Kidney (tissue), 14 donors: ENCODE results near the gene SFMBT2. TPM values are rescaled to one million over a fixed set of nuclear protein-coding genes. Genes with fewer than 3 reads are reported as not detected.

ENCODE experiments used
- DNase-seq, 5 donors: peaks; one replicate each; pipeline ENCODE4 v3.0.0-alpha.2; 2013 to 2020
- FAIRE-seq: peaks from 2 replicates; lab custom pipeline; 2012; peaks lifted over from hg19 to GRCh38; lab: Jason Lieb, UNC
- H3K27ac ChIP-seq, 2 donors: one replicate each; pipeline ENCODE4 v1.7.0; 2013; ENCODE audit warnings: low read depth in 2 of 2, low read length in 2 of 2, inconsistent platforms in 1 of 2
- H3K27me3 ChIP-seq: one replicate; pipeline ENCODE4 v1.7.1; 2013; ENCODE audit warnings: low read length, inconsistent platforms; ENCODE audit not compliant: control insufficient read depth, insufficient read depth
- H3K36me3 ChIP-seq, 3 donors: one replicate each; pipeline versions ENCODE4 v1.7.0 to v1.7.1; 2013; ENCODE audit warnings: low read length in 3 of 3, control low read depth in 1 of 3, inconsistent platforms in 1 of 3; ENCODE audit not compliant: insufficient read depth in 3 of 3, control insufficient read depth in 2 of 3
- H3K4me1 ChIP-seq, 3 donors: one replicate each; pipeline versions ENCODE4 v1.7.0 to v1.7.1; 2013; ENCODE audit warnings: low read length in 3 of 3, inconsistent platforms in 1 of 3, low read depth in 1 of 3; ENCODE audit not compliant: control insufficient read depth in 2 of 3, insufficient read depth in 2 of 3
- H3K4me3 ChIP-seq, 3 donors: one replicate each; pipeline versions ENCODE4 v1.7.0 to v1.8.1; 2013; ENCODE audit warnings: low read length in 3 of 3, control low read depth in 1 of 3, inconsistent platforms in 1 of 3
- H3K9ac ChIP-seq, 3 donors: one replicate each; pipeline versions ENCODE4 v1.7.0 to v1.7.1; 2013; ENCODE audit warnings: low read length in 3 of 3, control low read depth in 1 of 3, inconsistent platforms in 1 of 3
- H3K9me3 ChIP-seq, 3 donors: one replicate each; pipeline versions ENCODE4 v1.7.0 to v1.7.1; 2013; ENCODE audit warnings: low read length in 3 of 3, control low read depth in 1 of 3, inconsistent platforms in 1 of 3; ENCODE audit not compliant: control insufficient read depth in 2 of 3, insufficient read depth in 1 of 3
- intact Hi-C: fragments of 100-400 bp; cut with DNase I; formaldehyde crosslinking; loops from one replicate; pipeline ENCODE4 v1.11.1; 2022
- polyA plus RNA-seq: library from polyadenylated mRNA; stranded (reverse); fragments of 350-450 nt; fragmentation: Illumina TruSeq; extraction: RNeasy Lipid Tissue Mini Kit (QIAGEN cat#74804); gene quantifications from one replicate; pipeline ENCODE4 v1.2.3, GENCODE V29; 2014; ENCODE audit warnings: low read depth, low replicate concordance; ENCODE audit not compliant: insufficient read depth
- total RNA-seq: library from RNA; stranded (reverse); fragmentation: NEBNext Ultra II Directional; extraction: Animal tissue kit (Norgen Biotek cat#: 25700); gene quantifications from one replicate; pipeline ENCODE4 v1.2.1, GENCODE V29; 2021
- TF ChIP-seq, protein P1 (sequence below): IDR thresholded peaks from 3 replicates; pipeline ENCODE4 v1.5.1; 2012; ENCODE audit warnings: mild to moderate bottlenecking, moderate library complexity, borderline replicate concordance; ENCODE audit not compliant: insufficient read depth; ENCODE audit errors: extremely low read depth
- donor health status: control.
- donor health status: control.
- donor health status: control.
- donor health status: control.
- donor health status: control.
- donor health status: DM: yes; HTN: yes; CAD: no.
- donor health status: Normal renal cell carcinoma (clear cell type).

SFMBT2 gene
- total and polyA plus RNA-seq, 2 donors from 2014 or later, result 1.2 to 15.3 TPM

DNA sequence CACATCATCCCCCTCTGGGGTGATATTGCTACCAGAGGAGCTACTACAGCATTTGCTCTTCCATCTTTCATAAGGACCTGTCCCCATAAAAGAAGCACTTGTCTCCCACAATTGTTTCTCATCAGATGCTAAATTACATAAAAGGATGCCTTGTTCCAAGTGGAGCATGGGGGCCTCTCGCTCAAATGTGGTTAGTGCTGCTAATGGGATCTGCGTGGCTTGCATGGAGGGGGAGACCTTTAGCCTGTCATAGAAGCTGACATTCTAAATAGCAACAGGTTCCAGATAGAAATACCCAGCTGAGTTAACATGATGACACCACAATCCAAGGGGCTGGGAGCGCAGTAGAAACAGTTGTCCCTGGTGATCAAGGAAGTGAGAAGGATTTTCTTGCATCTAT, 257.9 kb downstream of the SFMBT2 start:
- Histone ChIP-seq H3K4me1 (no peaks in the 10 kb centered on the region), H3K27ac (no peak overlapping the region), H3K9me3 (no peaks in the 10 kb centered on the region), H3K27me3 (no peaks in the 10 kb centered on the region), H3K4me3 (no peak overlapping the region), H3K36me3 (no peaks in the 10 kb centered on the region), H3K9ac (no peak overlapping the region)
- FAIRE-seq (no peak), DNase-seq (no peak)
- TF ChIP-seq, protein P1, sequence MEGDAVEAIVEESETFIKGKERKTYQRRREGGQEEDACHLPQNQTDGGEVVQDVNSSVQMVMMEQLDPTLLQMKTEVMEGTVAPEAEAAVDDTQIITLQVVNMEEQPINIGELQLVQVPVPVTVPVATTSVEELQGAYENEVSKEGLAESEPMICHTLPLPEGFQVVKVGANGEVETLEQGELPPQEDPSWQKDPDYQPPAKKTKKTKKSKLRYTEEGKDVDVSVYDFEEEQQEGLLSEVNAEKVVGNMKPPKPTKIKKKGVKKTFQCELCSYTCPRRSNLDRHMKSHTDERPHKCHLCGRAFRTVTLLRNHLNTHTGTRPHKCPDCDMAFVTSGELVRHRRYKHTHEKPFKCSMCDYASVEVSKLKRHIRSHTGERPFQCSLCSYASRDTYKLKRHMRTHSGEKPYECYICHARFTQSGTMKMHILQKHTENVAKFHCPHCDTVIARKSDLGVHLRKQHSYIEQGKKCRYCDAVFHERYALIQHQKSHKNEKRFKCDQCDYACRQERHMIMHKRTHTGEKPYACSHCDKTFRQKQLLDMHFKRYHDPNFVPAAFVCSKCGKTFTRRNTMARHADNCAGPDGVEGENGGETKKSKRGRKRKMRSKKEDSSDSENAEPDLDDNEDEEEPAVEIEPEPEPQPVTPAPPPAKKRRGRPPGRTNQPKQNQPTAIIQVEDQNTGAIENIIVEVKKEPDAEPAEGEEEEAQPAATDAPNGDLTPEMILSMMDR, result no peak
- intact Hi-C loops, result no loop called here

DNA sequence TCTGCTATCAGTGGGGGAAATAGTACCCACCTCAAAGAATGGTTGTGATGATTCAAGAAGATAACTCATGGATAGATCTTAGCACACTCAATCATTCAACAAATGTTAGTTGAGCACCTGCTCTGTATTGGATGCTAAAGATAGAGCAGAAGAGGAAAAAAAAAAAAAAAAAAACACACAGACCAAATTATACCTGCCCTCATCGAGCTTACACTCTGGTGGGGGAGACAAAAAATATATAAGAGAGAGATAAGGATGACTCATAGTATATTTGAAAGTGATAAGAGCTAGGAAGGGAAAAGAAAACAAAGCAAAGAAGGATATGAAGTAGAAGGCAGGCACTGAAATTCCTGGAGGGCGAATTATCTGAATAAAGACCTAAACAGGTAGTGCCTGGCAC, 258.5 kb downstream of the SFMBT2 start:
- Histone ChIP-seq H3K4me3 (no peak overlapping the region), H3K36me3 (no peaks in the 10 kb centered on the region), H3K27me3 (no peaks in the 10 kb centered on the region), H3K27ac (no peak overlapping the region), H3K9ac (no peak overlapping the region), H3K4me1 (no peaks in the 10 kb centered on the region), H3K9me3 (no peaks in the 10 kb centered on the region)
- TF ChIP-seq, protein P1, result no peak
- intact Hi-C loops, result no loop called here
- FAIRE-seq, result no peak
- no peak for DNase-seq

DNA sequence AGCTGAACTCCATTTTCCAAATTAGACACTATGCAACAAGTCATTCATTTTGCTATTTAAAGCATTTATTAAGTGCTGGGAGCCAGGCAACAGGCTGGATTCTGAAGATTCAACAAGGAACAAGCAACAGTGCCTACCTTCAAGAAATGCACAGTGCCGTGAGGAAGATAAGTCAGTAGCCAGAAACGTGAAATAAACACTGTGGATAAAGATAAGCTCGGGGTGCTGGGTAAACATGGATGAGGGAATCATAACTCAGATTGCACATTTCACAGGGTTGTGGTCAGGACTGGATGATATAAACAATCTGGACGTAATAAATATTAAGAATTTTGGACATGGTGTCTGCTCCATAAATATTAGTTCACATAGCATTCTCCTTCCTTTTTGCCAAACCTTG, 259.3 kb downstream of the SFMBT2 start:
- TF ChIP-seq, protein P1, result no peak
- Histone ChIP-seq H3K9ac (no peak overlapping the region), H3K27me3 (no peaks in the 10 kb centered on the region), H3K9me3 (no peaks in the 10 kb centered on the region), H3K4me1 (no peaks in the 10 kb centered on the region), H3K4me3 (no peak overlapping the region), H3K36me3 (no peaks in the 10 kb centered on the region), H3K27ac (no peak overlapping the region)
- FAIRE-seq (no peak), DNase-seq (no peak)
- intact Hi-C loops, result no loop called here

DNA sequence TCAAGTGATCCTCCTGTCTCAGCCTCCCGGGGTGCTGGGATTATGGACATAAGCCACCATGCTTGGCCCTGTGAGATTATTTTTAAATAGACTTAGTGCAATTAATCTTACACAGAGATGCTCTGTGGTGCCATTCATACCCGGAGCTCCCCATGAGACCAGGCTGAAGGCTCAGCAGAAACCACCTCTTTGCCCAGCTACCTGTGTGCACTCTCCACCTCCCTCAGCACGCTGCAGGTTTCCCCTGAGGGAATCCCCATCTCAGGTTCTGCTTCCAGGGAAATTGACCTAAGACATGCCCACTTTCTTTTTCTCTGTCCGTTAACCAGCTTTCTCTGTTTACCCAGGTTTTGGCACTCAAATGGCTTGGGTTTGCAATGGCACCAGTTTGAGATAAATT, 260.5 kb downstream of the SFMBT2 start:
- TF ChIP-seq, protein P1, result no peak
- no peak overlapping the region for H3K27ac ChIP-seq
- DNase-seq (no peak), FAIRE-seq (no peak)
- no peak overlapping the region for H3K9ac ChIP-seq
- H3K4me3 ChIP-seq, result no peak overlapping the region
- no peaks in the 10 kb centered on the region for H3K9me3 ChIP-seq
- no peaks in the 10 kb centered on the region for H3K36me3 ChIP-seq
- H3K27me3 ChIP-seq, result no peaks in the 10 kb centered on the region
- no peaks in the 10 kb centered on the region for H3K4me1 ChIP-seq
- intact Hi-C loops, result no loop called here
